HCT116 (cell line): ENCODE results near the gene DOCK10. TPM values are rescaled to one million over a fixed set of nuclear protein-coding genes. Genes with fewer than 3 reads are reported as not detected.

Source experiments
- ATAC-seq: fragments of 200-7000 bp; cut with Tn5 transposase; 2 replicates; pipeline ENCODE4 v1.9.1; 2020; ENCODE audit warnings: mild to moderate bottlenecking, moderate library complexity
- BruUV-seq: library from RNA; stranded (reverse); fragments of 400-500 nt; replicated peaks from 2 replicates; lab custom pipeline; 2021; lab: Mats Ljungman, UMichigan
- CTCF ChIA-PET: fragments of 300-600 bp; sonication (Branson Sonifier 250); formaldehyde crosslinking; loops from one replicate; lab custom pipeline; 2021; ENCODE audit warnings: antibody characterized with exemption; lab: Charles Lee
- POLR2A ChIA-PET: fragments of 300-600, 350-600 bp; sonication (Branson Sonifier 250); formaldehyde crosslinking; loops from one replicate; lab custom pipeline; 2021; ENCODE audit warnings: antibody characterized with exemption; lab: Charles Lee
- RAD21 ChIA-PET, 2 experiments: fragments of 300-600 bp; sonication (Branson Sonifier 250); formaldehyde crosslinking; loops; one replicate each; lab custom pipeline; 2023; ENCODE audit warnings: low total read pairs in 2 of 2; ENCODE audit not compliant: uncharacterized antibody in 2 of 2, unreplicated experiment in 2 of 2, low non-redundant PET in 1 of 2; lab: Charles Lee
- DNase-seq: peaks from one replicate; pipeline ENCODE4 v3.0.0-alpha.2; 2010; ENCODE audit warnings: low read depth, low spot score
- H2AFZ ChIP-seq: fragments of 200-600 bp; shearing (Covaris generic), sonication (generic); 2 replicates; pipeline ENCODE4 v1.6.1; 2017; ENCODE audit warnings: low read depth, mixed run types, mixed read lengths, antibody characterized with exemption, low read length; ENCODE audit not compliant: poor library complexity, severe bottlenecking
- H3K27ac ChIP-seq: 2 replicates; pipeline ENCODE4 v1.5.1; 2012; ENCODE audit warnings: low read depth, low read length
- H3K27me3 ChIP-seq: fragments of 200-600 bp; sonication (generic); 2 replicates; pipeline ENCODE4 v1.6.1; 2016; ENCODE audit warnings: mixed run types, low read length, mixed read lengths; ENCODE audit not compliant: insufficient read depth
- H3K36me3 ChIP-seq, 2 experiments: fragments of 200-500 bp in 1 of 2; fragments of 200-600 bp in 1 of 2; sonication (Bioruptor generic) in 1 of 2; sonication (generic) in 1 of 2; 2 replicates each; pipeline versions ENCODE4 v1.5.1 to v1.6.1; 2014 to 2016; ENCODE audit warnings: low read length in 2 of 2, inconsistent platforms in 1 of 2, mixed read lengths in 1 of 2, mixed run types in 1 of 2; ENCODE audit not compliant: insufficient read depth in 2 of 2, control insufficient read depth in 1 of 2
- H3K4me1 ChIP-seq, 2 experiments: fragments of 200-600 bp in 1 of 2; sonication (generic) in 1 of 2; 2 replicates each; pipeline versions ENCODE4 v1.5.1 to v1.6.1; 2012 to 2017; ENCODE audit warnings: low read length in 2 of 2, inconsistent platforms in 1 of 2, mild to moderate bottlenecking in 1 of 2, mixed read lengths in 1 of 2, mixed run types in 1 of 2, moderate library complexity in 1 of 2; ENCODE audit not compliant: insufficient read depth in 2 of 2, control insufficient read depth in 1 of 2
- H3K4me2 ChIP-seq: fragments of 200-600 bp; sonication (generic); 2 replicates; pipeline ENCODE4 v1.6.1; 2017; ENCODE audit warnings: mixed run types, low read length, mixed read lengths
- H3K4me3 ChIP-seq, 2 experiments: fragments of 200-600 bp in 1 of 2; sonication (generic) in 1 of 2; replicated peaks in 1 of 2; 2 replicates each; pipeline ENCODE4 v1.5.1; 2011 to 2016; ENCODE audit warnings: low read length in 2 of 2, control low read depth in 1 of 2, low read depth in 1 of 2, mild to moderate bottlenecking in 1 of 2, mixed read lengths in 1 of 2, mixed run types in 1 of 2
- H3K79me2 ChIP-seq: fragments of 200-600 bp; sonication (generic); 2 replicates; pipeline ENCODE4 v1.6.1; 2017; ENCODE audit warnings: mild to moderate bottlenecking, mixed run types, low read length, moderate library complexity, mixed read lengths; ENCODE audit not compliant: insufficient read depth
- H3K9ac ChIP-seq: fragments of 200-600 bp; sonication (generic); 2 replicates; pipeline ENCODE4 v1.6.1; 2016; ENCODE audit warnings: low read length, mixed read lengths
- H3K9me2 ChIP-seq: fragments of 200-600 bp; sonication (generic), shearing (Covaris generic); 2 replicates; pipeline ENCODE4 v1.6.1; 2017; ENCODE audit warnings: mixed run types, mild to moderate bottlenecking, moderate library complexity; ENCODE audit not compliant: insufficient read depth
- H3K9me3 ChIP-seq, 2 experiments: fragments of 200-500 bp in 1 of 2; fragments of 200-600 bp in 1 of 2; sonication (Bioruptor generic) in 1 of 2; sonication (generic) in 1 of 2; 2 replicates each; pipeline ENCODE4 v1.6.1; 2014 to 2017; ENCODE audit warnings: low read length in 2 of 2, mixed read lengths in 2 of 2, inconsistent platforms in 1 of 2, low read depth in 1 of 2, mild to moderate bottlenecking in 1 of 2, mixed run types in 1 of 2, moderate library complexity in 1 of 2; ENCODE audit not compliant: control insufficient read depth in 1 of 2, insufficient read depth in 1 of 2
- H4K20me1 ChIP-seq: fragments of 200-600 bp; sonication (generic), shearing (Covaris generic); 2 replicates; pipeline ENCODE4 v1.6.1; 2017; ENCODE audit warnings: mixed run types, mild to moderate bottlenecking, moderate library complexity; ENCODE audit not compliant: insufficient read depth
- ATF3 ChIP-seq: IDR thresholded peaks from 2 replicates; pipeline ENCODE4 v1.6.1; 2012
- CEBPB ChIP-seq: IDR thresholded peaks from 2 replicates; pipeline ENCODE4 v1.6.1; 2012; ENCODE audit warnings: low read depth
- CTCF ChIP-seq, 3 experiments: fragments of 200-600 bp in 1 of 3; sonication (generic) in 1 of 3; IDR thresholded peaks in 2 of 3; conservative IDR thresholded peaks in 1 of 3; 2 replicates each; pipeline ENCODE4 v1.5.1; 2012 to 2017; ENCODE audit warnings: low read depth in 2 of 3, low read length in 2 of 3, antibody characterized with exemption in 1 of 3, borderline replicate concordance in 1 of 3, control low read depth in 1 of 3, mild to moderate bottlenecking in 1 of 3, mixed read lengths in 1 of 3, mixed run types in 1 of 3, moderate library complexity in 1 of 3; ENCODE audit not compliant: insufficient read depth in 1 of 3
- EGR1 ChIP-seq: IDR thresholded peaks from 2 replicates; pipeline ENCODE4 v1.6.1; 2012; ENCODE audit warnings: low read depth
- FOSL1 ChIP-seq: IDR thresholded peaks from 2 replicates; pipeline ENCODE4 v1.6.1; 2012; ENCODE audit warnings: low read depth
- POLR2AphosphoS5 ChIP-seq: IDR thresholded peaks from 2 replicates; pipeline ENCODE4 v1.6.1; 2011; ENCODE audit warnings: mild to moderate bottlenecking, low read depth, low read length, moderate library complexity
- RAD21 ChIP-seq: IDR thresholded peaks from 2 replicates; pipeline ENCODE4 v1.6.1; 2012; ENCODE audit warnings: low read depth, mild to moderate bottlenecking
- SP1 ChIP-seq: IDR thresholded peaks from 2 replicates; pipeline ENCODE4 v1.6.1; 2012; ENCODE audit warnings: low read depth
- TCF7L2 ChIP-seq: IDR thresholded peaks from 2 replicates; pipeline ENCODE4 v1.7.0; 2011; ENCODE audit warnings: borderline replicate concordance, inconsistent platforms; ENCODE audit not compliant: insufficient read depth, insufficient read length; ENCODE audit errors: extremely low read depth
- YY1 ChIP-seq: IDR thresholded peaks from 2 replicates; pipeline ENCODE4 v1.6.1; 2011; ENCODE audit warnings: low read length, low read depth, moderate library complexity, mild to moderate bottlenecking; ENCODE audit not compliant: insufficient replicate concordance; ENCODE audit errors: extremely low read depth
- intact Hi-C: fragments of 100-400 bp; cut with micrococcal nuclease; formaldehyde crosslinking; loops from 2 replicates; pipeline ENCODE4 v1.10.0; 2022
- total RNA-seq: library from RNA; stranded (reverse); gene quantifications from one replicate; pipeline ENCODE4 v1.2.1, GENCODE V29; 2021; ENCODE audit not compliant: unreplicated experiment
- TF ChIP-seq, protein P1 (sequence below): IDR thresholded peaks from 2 replicates; pipeline ENCODE4 v1.6.1; 2012; ENCODE audit warnings: low read depth

The DOCK10 gene
- total RNA-seq, 1 experiment from 2014 or later, result 0.54 TPM

DNA sequence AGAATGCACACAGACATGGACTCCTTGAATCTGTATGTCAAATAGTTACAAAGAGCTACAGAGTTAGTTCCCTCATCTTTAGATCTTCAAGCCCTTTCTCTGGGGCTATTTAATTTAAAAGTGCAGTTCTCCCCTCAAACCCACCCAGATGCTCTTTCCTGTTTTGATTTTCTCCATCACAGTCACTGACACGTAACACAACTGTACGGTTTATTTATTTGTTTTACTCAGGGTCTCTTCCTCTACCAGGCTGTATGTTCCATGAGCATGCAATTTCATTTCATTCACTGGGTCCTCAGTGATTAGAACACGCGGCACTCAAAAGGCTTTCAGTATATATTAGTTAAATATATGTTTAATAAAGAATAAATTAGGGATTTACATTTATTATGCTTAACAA is 94.7 kb downstream of the DOCK10 start:
- CTCF ChIA-PET, result no interaction called here
- no peak overlapping the region for H3K9ac ChIP-seq
- no TSS peak for BruUV-seq
- RAD21 ChIA-PET, result no interaction called here
- no peaks in the 10 kb centered on the region for H3K4me1 ChIP-seq
- no peaks in the 10 kb centered on the region for H4K20me1 ChIP-seq
- no peak overlapping the region for H2AFZ ChIP-seq
- H3K9me3 ChIP-seq, result no peaks in the 10 kb centered on the region
- H3K27ac ChIP-seq, result no peak overlapping the region
- no peaks in the 10 kb centered on the region for H3K36me3 ChIP-seq
- H3K79me2 ChIP-seq, result no peaks in the 10 kb centered on the region
- POLR2A ChIA-PET, result no interaction called here
- no peaks in the 10 kb centered on the region for H3K9me2 ChIP-seq
- no peak overlapping the region for H3K4me3 ChIP-seq
- no peak for ATAC-seq
- no peak overlapping the region for H3K4me2 ChIP-seq
- TF ChIP-seq SP1, result no peak
- TF ChIP-seq POLR2AphosphoS5, result no peak
- no peak for TF ChIP-seq RAD21
- TF ChIP-seq ATF3, result no peak
- no peak for TF ChIP-seq EGR1
- TF ChIP-seq YY1, result no peak
- no peak for TF ChIP-seq FOSL1
- TF ChIP-seq, protein P1, sequence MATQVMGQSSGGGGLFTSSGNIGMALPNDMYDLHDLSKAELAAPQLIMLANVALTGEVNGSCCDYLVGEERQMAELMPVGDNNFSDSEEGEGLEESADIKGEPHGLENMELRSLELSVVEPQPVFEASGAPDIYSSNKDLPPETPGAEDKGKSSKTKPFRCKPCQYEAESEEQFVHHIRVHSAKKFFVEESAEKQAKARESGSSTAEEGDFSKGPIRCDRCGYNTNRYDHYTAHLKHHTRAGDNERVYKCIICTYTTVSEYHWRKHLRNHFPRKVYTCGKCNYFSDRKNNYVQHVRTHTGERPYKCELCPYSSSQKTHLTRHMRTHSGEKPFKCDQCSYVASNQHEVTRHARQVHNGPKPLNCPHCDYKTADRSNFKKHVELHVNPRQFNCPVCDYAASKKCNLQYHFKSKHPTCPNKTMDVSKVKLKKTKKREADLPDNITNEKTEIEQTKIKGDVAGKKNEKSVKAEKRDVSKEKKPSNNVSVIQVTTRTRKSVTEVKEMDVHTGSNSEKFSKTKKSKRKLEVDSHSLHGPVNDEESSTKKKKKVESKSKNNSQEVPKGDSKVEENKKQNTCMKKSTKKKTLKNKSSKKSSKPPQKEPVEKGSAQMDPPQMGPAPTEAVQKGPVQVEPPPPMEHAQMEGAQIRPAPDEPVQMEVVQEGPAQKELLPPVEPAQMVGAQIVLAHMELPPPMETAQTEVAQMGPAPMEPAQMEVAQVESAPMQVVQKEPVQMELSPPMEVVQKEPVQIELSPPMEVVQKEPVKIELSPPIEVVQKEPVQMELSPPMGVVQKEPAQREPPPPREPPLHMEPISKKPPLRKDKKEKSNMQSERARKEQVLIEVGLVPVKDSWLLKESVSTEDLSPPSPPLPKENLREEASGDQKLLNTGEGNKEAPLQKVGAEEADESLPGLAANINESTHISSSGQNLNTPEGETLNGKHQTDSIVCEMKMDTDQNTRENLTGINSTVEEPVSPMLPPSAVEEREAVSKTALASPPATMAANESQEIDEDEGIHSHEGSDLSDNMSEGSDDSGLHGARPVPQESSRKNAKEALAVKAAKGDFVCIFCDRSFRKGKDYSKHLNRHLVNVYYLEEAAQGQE, result no peak
- no peak for TF ChIP-seq CTCF (IDR thresholded peaks at IDR 0.05 in 2 of 3, conservative IDR thresholded peaks at IDR 0.05 in 1 of 3; ENCODE audit: borderline replicate concordance in 1 of 3, insufficient read depth in 1 of 3, low read depth in 2 of 3, low read length in 2 of 3)
- no peak for TF ChIP-seq CEBPB
- TF ChIP-seq TCF7L2, result no peak
- no peak for DNase-seq
- no peaks in the 10 kb centered on the region for H3K27me3 ChIP-seq
- intact Hi-C loops, result no loop called here
